CD4-positive, alpha-beta T cell treated with Interferon gamma for 1 hour (primary cell): ENCODE measurements around the gene SHBG.
"Not testable (repeated sequence)": the region's sequence is repeated elsewhere in the genome, so short reads cannot be mapped to it uniquely, and the experiment has no call there.

Experiments
- DNase-seq: peaks from one replicate; pipeline ENCODE4 v3.0.0-alpha.2; 2020

Gene SHBG

DNA sequence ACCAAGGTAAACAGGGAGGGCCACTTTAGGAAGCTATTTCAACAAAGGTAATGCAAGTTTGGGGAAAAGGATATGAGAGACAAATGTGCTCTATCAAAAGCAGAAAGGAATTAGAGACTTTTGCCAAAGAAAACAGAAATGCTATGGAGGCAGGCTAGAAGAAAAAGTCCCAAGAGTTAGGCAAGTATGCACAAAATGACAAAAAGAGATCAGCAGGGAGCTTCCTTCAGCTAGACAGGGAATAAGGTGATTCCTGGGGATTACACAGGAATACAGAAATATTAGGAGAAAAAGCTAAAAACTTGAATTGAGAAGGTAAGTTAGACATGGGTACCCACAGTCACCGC lies 17.7 kb upstream of the SHBG start:
- DNase-seq, result no peak

DNA sequence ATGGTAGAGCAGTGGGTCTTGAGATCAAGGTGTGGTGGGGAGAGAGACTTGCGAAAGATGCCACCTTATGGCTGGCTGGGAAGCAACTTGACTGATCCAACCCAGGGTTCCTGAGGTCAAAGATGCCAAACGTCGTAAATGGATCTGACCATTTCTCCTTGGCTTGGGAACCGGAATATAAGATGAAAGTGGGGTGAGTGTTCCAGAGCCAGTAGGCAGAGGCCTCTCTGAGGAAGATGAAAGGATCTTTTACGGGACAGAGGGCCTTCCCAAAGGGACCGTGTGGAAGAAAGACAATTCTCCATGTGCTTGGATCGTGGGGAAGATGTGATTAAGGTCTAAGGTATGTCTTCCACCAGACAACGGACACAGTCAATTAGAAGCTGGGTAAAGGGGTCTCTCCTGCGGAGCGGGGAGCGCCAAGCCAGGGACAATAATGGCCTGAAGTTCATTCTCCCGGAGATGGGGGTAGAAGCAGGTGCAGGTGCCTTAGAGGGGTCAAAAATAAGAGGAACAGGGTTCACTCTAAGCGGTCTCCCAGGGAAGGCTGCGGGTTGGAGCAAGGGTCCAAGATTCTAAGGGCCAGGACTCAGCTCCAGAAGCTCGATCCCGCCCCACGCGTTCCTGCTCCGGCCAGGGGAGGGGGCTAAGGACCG lies 16.0 kb upstream of the SHBG start:
- DNase-seq, result no peak

- peak; percentile 100 for DNase-seq
Observed at GRCh38 chr17:7614425-7615264, 15.3 kb upstream of the SHBG start, which contains the start of gene FXR2. Gene FXR2, minus strand, starts transcription at chr17:7614897. Its CDS starts 365 bp downstream, at chr17:7614532.

GRCh38 chr17:7615265-7615747 lies 14.6 kb upstream of the SHBG start:
- DNase-seq, result no peak

DNA sequence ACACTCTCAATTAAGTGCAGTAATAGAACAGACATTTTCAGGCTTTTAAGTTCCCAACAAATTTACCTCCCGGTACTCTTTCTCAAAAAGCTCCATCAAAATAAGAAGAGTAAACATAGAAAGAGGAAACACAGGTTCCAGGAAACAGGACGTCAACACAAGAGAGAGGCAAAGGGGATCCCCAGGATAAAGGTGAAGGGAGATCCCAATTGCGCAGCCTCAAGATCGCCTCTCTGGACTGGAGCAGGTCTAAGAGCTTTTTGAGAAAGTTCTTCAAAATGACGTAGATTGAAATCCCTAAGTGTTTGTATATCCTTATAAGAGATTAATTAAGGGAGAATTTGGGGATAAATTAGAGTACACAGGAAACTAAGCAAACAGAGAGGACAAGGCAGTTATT lies 11.3 kb upstream of the SHBG start:
- no peak for DNase-seq

DNA sequence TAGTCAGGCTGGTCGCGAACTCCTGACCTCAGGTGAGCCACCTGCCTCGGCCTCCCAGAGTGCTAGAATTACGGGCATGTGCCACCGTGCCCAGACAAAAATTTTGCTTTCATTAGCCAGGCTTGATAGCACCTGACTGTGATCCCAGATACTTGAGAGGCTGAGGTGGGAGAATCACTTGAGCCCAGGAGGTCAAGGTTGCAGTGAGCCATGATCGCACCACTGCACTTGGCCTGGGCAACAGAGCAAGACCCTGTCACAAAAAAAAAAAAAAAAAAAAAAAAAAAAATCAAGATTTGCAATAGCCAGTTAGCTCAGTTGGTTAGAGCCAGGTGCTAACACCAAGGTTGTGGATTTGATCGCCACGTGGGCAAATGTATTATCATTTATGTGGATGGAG lies 9.1 kb upstream of the SHBG start:
- DNase-seq, result no peak

DNA sequence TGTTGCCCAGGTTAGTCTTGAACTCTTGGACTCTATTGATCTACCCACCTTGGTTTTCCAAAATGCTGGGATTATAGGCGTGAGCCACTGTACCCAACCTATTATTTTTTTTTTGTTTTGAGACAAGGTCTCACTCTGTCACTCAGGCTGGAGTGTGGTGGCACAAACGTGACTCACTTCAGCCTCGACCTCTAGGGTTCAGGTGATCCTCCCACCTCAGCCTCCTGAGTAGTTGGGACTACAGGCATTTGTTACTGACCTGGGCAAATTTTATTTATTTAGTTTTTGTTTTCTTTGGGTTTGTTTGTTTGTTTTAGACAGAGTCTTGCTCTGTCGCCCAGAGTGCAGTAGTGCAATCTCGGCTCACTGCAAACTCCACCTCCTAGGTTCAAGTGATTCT lies 6.3 kb upstream of the SHBG start:
- DNase-seq, result no peak

DNA sequence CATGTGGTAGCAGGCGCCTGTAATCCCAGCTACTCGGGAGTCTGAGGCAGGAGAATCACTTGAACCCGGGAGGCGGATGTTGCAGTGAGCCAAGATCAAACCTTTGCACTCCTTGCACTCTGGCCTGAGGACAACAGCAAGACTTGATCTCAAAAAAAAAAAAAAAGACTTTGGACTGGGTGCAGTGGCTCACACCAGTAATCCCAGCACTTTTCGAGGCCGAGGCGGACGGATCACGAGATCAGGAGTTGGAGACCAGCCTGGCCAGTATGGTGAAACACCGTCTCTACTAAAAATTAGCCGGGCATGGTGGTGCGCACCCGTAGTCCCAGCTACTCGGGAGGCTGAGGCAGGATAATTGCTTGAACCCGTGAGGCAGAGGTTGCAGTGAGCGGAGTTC lies 4.2 kb upstream of the SHBG start:
- DNase-seq, result not testable (repeated sequence)

DNA sequence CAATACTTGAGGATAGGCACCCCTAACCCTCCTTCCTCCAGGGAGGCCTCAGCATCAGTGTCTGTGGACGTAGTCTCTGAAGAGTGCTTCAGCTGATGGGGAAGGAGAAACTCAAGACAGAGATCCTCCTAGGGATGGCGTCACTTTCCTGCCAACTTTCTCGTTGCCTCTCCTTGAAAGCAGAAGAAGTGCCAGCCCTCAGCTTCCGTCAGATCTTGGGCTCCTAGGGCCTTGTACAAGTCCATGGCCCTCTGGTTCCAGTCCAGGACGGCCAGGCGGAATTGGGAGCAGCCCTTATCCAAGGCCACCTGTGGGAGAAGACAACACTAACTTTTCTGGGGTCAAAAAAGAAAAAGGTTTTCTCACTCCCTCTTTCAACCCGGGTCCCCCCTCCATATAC lies 3.6 kb upstream of the SHBG start:
- DNase-seq, result peak; percentile 28

- DNase-seq, result no peak
Observed at GRCh38 chr17:7626956-7627249, 3.0 kb upstream of the SHBG start.

- DNase-seq, result peak; percentile 90
Observed at GRCh38 chr17:7627250-7628121, 2.4 kb upstream of the SHBG start, which contains the start of gene SAT2. Gene SAT2, minus strand, starts transcription at chr17:7627821. Its CDS starts 186 bp downstream, at chr17:7627635.

- DNase-seq, result no peak
Observed at GRCh38 chr17:7631398-7632380, 1.8 kb downstream of the SHBG start.

- peak; percentile 37 for DNase-seq
Observed at GRCh38 chr17:7632492-7632894, 2.6 kb downstream of the SHBG start.

DNA sequence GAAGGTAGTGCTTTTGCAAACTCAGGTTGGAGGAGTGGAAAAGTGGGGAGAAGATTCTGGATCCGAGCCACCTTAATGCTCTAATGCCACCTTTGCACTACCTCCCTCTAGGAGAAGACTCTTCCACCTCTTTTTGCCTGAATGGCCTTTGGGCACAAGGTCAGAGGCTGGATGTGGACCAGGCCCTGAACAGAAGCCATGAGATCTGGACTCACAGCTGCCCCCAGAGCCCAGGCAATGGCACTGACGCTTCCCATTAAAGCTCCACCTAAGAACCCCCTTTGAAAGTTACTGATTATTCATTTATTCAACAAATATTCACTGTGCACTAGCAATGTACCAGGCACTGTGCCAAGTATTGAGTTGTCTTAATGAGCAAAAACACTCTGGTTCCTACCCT lies 3.2 kb downstream of the SHBG start:
- no peak for DNase-seq

GRCh38 chr17:7634384-7634783 lies 4.4 kb downstream of the SHBG start:
- DNase-seq, result no peak

GRCh38 chr17:7636163-7636562 lies 6.2 kb downstream of the SHBG start:
- no peak for DNase-seq

GRCh38 chr17:7640783-7641182 lies 10.8 kb downstream of the SHBG start:
- DNase-seq, result no peak

- not testable (repeated sequence) for DNase-seq
Observed at GRCh38 chr17:7641635-7642034, 11.7 kb downstream of the SHBG start.

- peak; percentile 65 for DNase-seq
Observed at GRCh38 chr17:7644775-7645174, 14.8 kb downstream of the SHBG start.

DNA sequence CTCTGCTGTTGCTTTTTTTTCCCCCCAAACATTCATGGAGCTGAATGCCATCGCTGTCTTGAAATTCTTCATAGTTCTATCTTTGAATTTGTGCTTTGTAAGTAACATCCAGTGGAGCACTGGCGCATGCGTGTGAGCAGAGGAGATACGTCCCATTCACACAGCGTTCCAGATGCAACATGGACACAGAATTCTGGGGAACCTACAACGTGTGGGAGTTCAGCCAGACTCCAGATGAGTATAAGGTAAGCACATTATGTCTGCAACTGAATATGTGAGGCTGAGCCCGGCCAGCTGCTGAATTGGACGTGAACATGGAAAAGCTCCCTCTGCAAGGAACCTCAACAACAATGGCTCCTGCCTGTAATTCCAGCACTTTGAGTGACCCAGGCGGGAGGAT lies 16.5 kb downstream of the SHBG start:
- DNase-seq, result no peak

DNA sequence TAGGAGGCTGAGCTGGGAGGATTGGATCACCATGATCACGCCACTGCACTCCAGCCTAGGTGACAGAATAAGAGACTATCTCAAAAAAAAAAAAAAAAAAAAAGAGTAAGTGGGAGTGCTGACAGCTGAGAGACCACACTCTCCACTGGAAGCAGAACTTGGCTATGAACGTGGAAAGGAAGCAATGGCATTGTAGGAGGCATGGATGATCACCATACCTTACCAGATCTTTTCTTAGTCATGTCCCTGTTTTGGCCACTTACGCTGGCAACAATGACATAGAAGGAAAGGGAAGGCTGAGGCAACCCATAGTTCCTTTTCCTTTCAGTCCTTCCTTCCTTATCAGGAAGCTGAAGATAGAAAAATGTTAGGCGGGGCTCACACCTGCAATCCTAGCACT lies 17.1 kb downstream of the SHBG start:
- no peak for DNase-seq

- peak; percentile 77 for DNase-seq
Observed at GRCh38 chr17:7650509-7651096, 20.7 kb downstream of the SHBG start, which contains the start of gene ATP1B2. Gene ATP1B2, plus strand, starts transcription at chr17:7650926. Its CDS starts 593 bp downstream, at chr17:7651519.
